OCI-LY1 (cell line): Measurements from ENCODE around the gene PRAF2.

Source experiments
- H2AFZ ChIP-seq: fragments of 200-600 bp; sonication (generic), shearing (Covaris generic); 2 replicates; pipeline ENCODE4 v1.6.0; 2014; ENCODE audit warnings: antibody characterized with exemption, mild to moderate bottlenecking, low read length
- H3F3A ChIP-seq: fragments of 200-600 bp; sonication (generic), shearing (Covaris generic); 2 replicates; pipeline ENCODE4 v1.6.0; 2014; ENCODE audit warnings: mild to moderate bottlenecking, antibody characterized with exemption, low read length, moderate library complexity; ENCODE audit not compliant: insufficient read depth
- H3K27ac ChIP-seq: fragments of 200-600 bp; sonication (generic); 2 replicates; pipeline ENCODE4 v1.5.1; 2014; ENCODE audit warnings: low read length, mixed run types, mild to moderate bottlenecking, low read depth; ENCODE audit not compliant: poor library complexity, severe bottlenecking
- H3K27me3 ChIP-seq: fragments of 200-600 bp; sonication (generic); 2 replicates; pipeline ENCODE4 v1.6.0; 2014; ENCODE audit warnings: antibody characterized with exemption, mild to moderate bottlenecking, low read length, moderate library complexity; ENCODE audit not compliant: insufficient read depth
- H3K36me3 ChIP-seq: fragments of 200-600 bp; sonication (generic); 2 replicates; pipeline ENCODE4 v1.6.1; 2014; ENCODE audit warnings: mild to moderate bottlenecking, antibody characterized with exemption, low read length, moderate library complexity, mixed read lengths; ENCODE audit not compliant: insufficient read depth
- H3K4me1 ChIP-seq: fragments of 200-600 bp; sonication (generic); 2 replicates; pipeline ENCODE4 v1.5.1; 2014; ENCODE audit warnings: mild to moderate bottlenecking, low read length, moderate library complexity; ENCODE audit not compliant: insufficient read depth, severe bottlenecking
- H3K4me2 ChIP-seq: fragments of 200-600 bp; sonication (generic), shearing (Covaris generic); 2 replicates; pipeline ENCODE4 v1.6.1; 2014; ENCODE audit warnings: low read length
- H3K4me3 ChIP-seq: fragments of 200-600 bp; sonication (generic); 2 replicates; pipeline ENCODE4 v1.5.1; 2014; ENCODE audit warnings: low read length, low read depth, mild to moderate bottlenecking, mixed read lengths; ENCODE audit not compliant: poor library complexity, severe bottlenecking
- H3K79me2 ChIP-seq: fragments of 200-600 bp; shearing (Covaris generic); 2 replicates; pipeline ENCODE4 v1.6.1; 2016; ENCODE audit warnings: mixed run types, low read length, mixed read lengths; ENCODE audit not compliant: insufficient read depth
- H3K9ac ChIP-seq: fragments of 200-600 bp; sonication (generic), shearing (Covaris generic); 2 replicates; pipeline ENCODE4 v1.6.1; 2014; ENCODE audit warnings: mild to moderate bottlenecking, low read length, mixed read lengths
- H3K9me2 ChIP-seq: fragments of 200-600 bp; sonication (generic), shearing (Covaris generic); 2 replicates; pipeline ENCODE4 v1.6.1; 2014; ENCODE audit warnings: low read depth, mild to moderate bottlenecking, low read length, mixed read lengths
- H3K9me3 ChIP-seq: fragments of 200-600 bp; shearing (Covaris generic); 2 replicates; pipeline ENCODE4 v1.6.1; 2014; ENCODE audit warnings: low read length, mixed read lengths
- H4K20me1 ChIP-seq: fragments of 200-600 bp; sonication (generic), shearing (Covaris generic); 2 replicates; pipeline ENCODE4 v1.6.0; 2016; ENCODE audit warnings: mild to moderate bottlenecking, low read length; ENCODE audit not compliant: insufficient read depth
- EZH2 ChIP-seq: fragments of 200-600 bp; sonication (generic), shearing (Covaris generic); IDR thresholded peaks from 2 replicates; pipeline ENCODE4 v1.8.0; 2017; ENCODE audit warnings: borderline replicate concordance, mixed run types, mild to moderate bottlenecking, antibody characterized with exemption, low read length, moderate library complexity, mixed read lengths
- TF ChIP-seq, protein P1 (sequence below): fragments of 200-600 bp; sonication (generic), shearing (Covaris generic); IDR thresholded peaks from 2 replicates; pipeline ENCODE4 v1.5.1; 2017; ENCODE audit warnings: mild to moderate bottlenecking, antibody characterized with exemption, low read length, moderate library complexity, mixed read lengths

The PRAF2 gene

GRCh38 chrX:49111791-49112190 is 38.0 kb upstream of the PRAF2 start:
- no peaks in the 10 kb centered on the region for H3K9me2 ChIP-seq
- H3K27me3 ChIP-seq = no peaks in the 10 kb centered on the region
- H3K36me3 ChIP-seq = peaks cover 33% of the 10 kb centered on the region
- H3K27ac ChIP-seq = no peak overlapping the region
- H4K20me1 ChIP-seq = no peaks in the 10 kb centered on the region
- H3K79me2 ChIP-seq = no peaks in the 10 kb centered on the region
- H3K9ac ChIP-seq = no peak overlapping the region
- H3K9me3 ChIP-seq = no peaks in the 10 kb centered on the region
- no peaks in the 10 kb centered on the region for H3F3A ChIP-seq
- no peak overlapping the region for H2AFZ ChIP-seq
- no peak overlapping the region for H3K4me2 ChIP-seq
- H3K4me1 ChIP-seq = no peaks in the 10 kb centered on the region
- TF ChIP-seq, protein P1, sequence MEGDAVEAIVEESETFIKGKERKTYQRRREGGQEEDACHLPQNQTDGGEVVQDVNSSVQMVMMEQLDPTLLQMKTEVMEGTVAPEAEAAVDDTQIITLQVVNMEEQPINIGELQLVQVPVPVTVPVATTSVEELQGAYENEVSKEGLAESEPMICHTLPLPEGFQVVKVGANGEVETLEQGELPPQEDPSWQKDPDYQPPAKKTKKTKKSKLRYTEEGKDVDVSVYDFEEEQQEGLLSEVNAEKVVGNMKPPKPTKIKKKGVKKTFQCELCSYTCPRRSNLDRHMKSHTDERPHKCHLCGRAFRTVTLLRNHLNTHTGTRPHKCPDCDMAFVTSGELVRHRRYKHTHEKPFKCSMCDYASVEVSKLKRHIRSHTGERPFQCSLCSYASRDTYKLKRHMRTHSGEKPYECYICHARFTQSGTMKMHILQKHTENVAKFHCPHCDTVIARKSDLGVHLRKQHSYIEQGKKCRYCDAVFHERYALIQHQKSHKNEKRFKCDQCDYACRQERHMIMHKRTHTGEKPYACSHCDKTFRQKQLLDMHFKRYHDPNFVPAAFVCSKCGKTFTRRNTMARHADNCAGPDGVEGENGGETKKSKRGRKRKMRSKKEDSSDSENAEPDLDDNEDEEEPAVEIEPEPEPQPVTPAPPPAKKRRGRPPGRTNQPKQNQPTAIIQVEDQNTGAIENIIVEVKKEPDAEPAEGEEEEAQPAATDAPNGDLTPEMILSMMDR = no peak
- TF ChIP-seq EZH2 = no peak
- no peak overlapping the region for H3K4me3 ChIP-seq

- Histone ChIP-seq H2AFZ (no peak overlapping the region), H3K27me3 (no peaks in the 10 kb centered on the region), H3K4me3 (no peak overlapping the region), H3K9me2 (no peaks in the 10 kb centered on the region), H4K20me1 (no peaks in the 10 kb centered on the region), H3K9ac (no peak overlapping the region), H3K36me3 (peaks cover 19% of the 10 kb centered on the region), H3F3A (no peaks in the 10 kb centered on the region), H3K79me2 (no peaks in the 10 kb centered on the region), H3K27ac (no peak overlapping the region), H3K4me2 (no peak overlapping the region), H3K9me3 (no peaks in the 10 kb centered on the region), H3K4me1 (no peaks in the 10 kb centered on the region)
- TF ChIP-seq EZH2 = no peak
- TF ChIP-seq, protein P1 = no peak
Measured at GRCh38 chrX:49110417-49110816, 36.6 kb upstream of the PRAF2 start.

DNA sequence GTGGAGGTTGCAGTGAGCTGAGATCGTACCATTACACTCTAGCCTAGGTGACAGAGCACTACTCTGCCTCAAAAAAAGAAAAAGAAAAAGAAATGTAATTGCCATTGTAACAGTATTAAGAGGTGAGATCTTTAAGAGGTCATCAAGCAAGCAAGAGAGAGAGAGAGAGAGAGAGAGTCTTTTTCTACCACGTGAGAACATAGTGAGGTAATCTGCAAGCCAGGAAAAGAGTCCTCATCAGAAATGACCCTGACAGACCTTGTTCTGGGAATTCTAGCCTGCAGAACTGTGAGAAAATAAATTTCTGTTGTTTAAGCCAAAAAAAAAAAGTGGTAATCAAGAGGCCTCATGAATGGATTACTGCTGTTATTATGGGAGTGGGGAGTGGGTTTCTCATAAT is 34.8 kb upstream of the PRAF2 start:
- Histone ChIP-seq H3K9me3 (no peaks in the 10 kb centered on the region), H3K4me2 (no peak overlapping the region), H3K4me1 (no peaks in the 10 kb centered on the region), H3F3A (no peaks in the 10 kb centered on the region), H3K27me3 (no peaks in the 10 kb centered on the region), H3K79me2 (no peaks in the 10 kb centered on the region), H2AFZ (no peak overlapping the region), H3K9ac (no peak overlapping the region), H3K4me3 (no peak overlapping the region), H3K9me2 (no peaks in the 10 kb centered on the region), H4K20me1 (no peaks in the 10 kb centered on the region), H3K27ac (no peak overlapping the region), H3K36me3 (peaks cover 14% of the 10 kb centered on the region)
- TF ChIP-seq EZH2 = no peak
- TF ChIP-seq, protein P1 = no peak
